ENCODE data around the gene RFNG. TPM values are rescaled to one million over a fixed set of nuclear protein-coding genes. Genes with fewer than 3 reads are reported as not detected.
A peak's percentile ranks its signal among the peaks of the same experiment; 100 is the strongest.

The RFNG gene
- total and polyA plus RNA-seq, 2 donors, result 8.1 to 45.4 TPM

DNA sequence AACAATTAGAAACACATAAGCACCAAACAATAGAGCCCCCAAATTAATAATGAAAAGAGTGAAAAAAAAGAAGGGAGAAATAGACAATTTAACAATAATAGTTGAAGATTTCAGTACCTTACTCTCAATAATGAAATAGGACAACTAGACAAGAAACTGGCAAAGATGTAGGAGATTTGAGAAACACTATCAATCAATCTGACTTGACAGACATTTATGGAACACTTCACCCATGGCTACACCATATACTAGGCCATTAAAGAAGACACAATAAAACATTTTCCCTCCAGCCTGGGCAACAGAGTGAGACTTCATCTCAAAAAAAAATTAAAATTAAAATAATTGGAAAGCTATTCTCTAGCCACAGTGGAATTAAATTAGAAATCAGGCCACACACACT lies 19.0 kb upstream of the RFNG start:
- no peak for DNase-seq (ENCODE audit: low read depth in 6 of 9, low spot score in 9 of 9)
- Histone ChIP-seq H3K9me3 (ENCODE audit: control insufficient read depth in 2 of 2, insufficient read depth in 1 of 2, low read length in 1 of 2) (peaks cover 0 to 4% of the 10 kb centered on the region in 2 donors), H3K36me3 (ENCODE audit: control insufficient read depth in 2 of 2, insufficient read depth in 2 of 2, low read length in 1 of 2) (no peaks in the 10 kb centered on the region), H3K4me1 (ENCODE audit: control insufficient read depth in 2 of 2, insufficient read depth in 2 of 2, low read length in 2 of 2) (peaks cover 8% of the 10 kb centered on the region in 2 donors), H3K27ac (ENCODE audit: low read depth in 1 of 2, low read length in 1 of 2) (no peak overlapping the region), H3K4me3 (ENCODE audit: low read length in 2 of 2) (no peak overlapping the region), H3K27me3 (ENCODE audit: control insufficient read depth in 2 of 2, insufficient read depth in 1 of 2, low read length in 1 of 2) (peaks cover 0 to 4% of the 10 kb centered on the region in 2 donors)

GRCh38 chr17:82065638-82066303 lies 14.2 kb upstream of the RFNG start, which contains the start of gene DUS1L:
Gene DUS1L (minus strand): TSS chr17:82065804. CDS start chr17:82065059, 745 bp downstream.
- DNase-seq (ENCODE audit: low read depth in 6 of 9, low spot score in 9 of 9), result peak in 8 of 9 donors; percentile 13 to 78 (median 49)
- peaks cover 25 to 34% of the 10 kb centered on the region in 2 donors for H3K36me3 ChIP-seq (ENCODE audit: control insufficient read depth in 2 of 2, insufficient read depth in 2 of 2, low read length in 1 of 2)
- H3K27ac ChIP-seq (ENCODE audit: low read depth in 1 of 2, low read length in 1 of 2), result peak within 1 kb of the TSS; percentile 64 to 80
- peak within 1 kb of the TSS; percentile 83 to 91 for H3K4me3 ChIP-seq (ENCODE audit: low read length in 2 of 2)
- WGBS, result 11% methylated on average over 88 of the region's 88 CpGs
- peaks cover 17% of the 10 kb centered on the region in 2 donors for H3K4me1 ChIP-seq (ENCODE audit: control insufficient read depth in 2 of 2, insufficient read depth in 2 of 2, low read length in 2 of 2)
- no peaks in the 10 kb centered on the region for H3K27me3 ChIP-seq (ENCODE audit: control insufficient read depth in 2 of 2, insufficient read depth in 1 of 2, low read length in 1 of 2)
- H3K9me3 ChIP-seq (ENCODE audit: control insufficient read depth in 2 of 2, insufficient read depth in 1 of 2, low read length in 1 of 2), result peaks cover 0 to 4% of the 10 kb centered on the region in 2 donors

DNA sequence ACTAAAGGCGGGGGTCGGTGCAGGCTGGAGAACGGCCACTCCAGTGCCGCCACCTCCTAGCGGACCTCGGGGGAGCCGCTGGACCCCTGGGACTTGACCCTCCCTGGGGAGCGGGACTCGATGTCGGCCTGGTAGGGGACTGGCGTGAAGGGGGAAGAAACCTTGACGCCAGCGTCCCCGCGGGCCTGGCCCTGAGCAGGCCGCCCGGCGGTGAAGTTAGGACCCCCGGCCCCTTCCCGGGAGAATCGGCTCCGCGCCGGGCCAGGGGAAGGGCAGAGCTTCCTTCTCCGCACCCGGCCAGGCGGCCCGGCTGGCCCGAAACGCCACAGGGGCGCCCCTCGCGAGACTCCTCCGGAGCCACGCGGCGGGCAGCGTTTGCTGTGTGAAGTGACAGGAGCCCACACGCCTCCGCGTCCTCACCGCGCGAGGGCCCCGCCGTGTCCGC lies 13.6 kb upstream of the RFNG start:
- WGBS, result 1% methylated on average over 47 of the region's 47 CpGs

GRCh38 chr17:82064433-82065192 lies 13.0 kb upstream of the RFNG start:
- peak overlapping the region in 1 of 2 donors; percentile 52 for H3K27ac ChIP-seq (ENCODE audit: low read depth in 1 of 2, low read length in 1 of 2)
- H3K36me3 ChIP-seq (ENCODE audit: control insufficient read depth in 2 of 2, insufficient read depth in 2 of 2, low read length in 1 of 2), result peaks cover 37 to 45% of the 10 kb centered on the region in 2 donors
- peaks cover 0 to 4% of the 10 kb centered on the region in 2 donors for H3K9me3 ChIP-seq (ENCODE audit: control insufficient read depth in 2 of 2, insufficient read depth in 1 of 2, low read length in 1 of 2)
- no peaks in the 10 kb centered on the region for H3K27me3 ChIP-seq (ENCODE audit: control insufficient read depth in 2 of 2, insufficient read depth in 1 of 2, low read length in 1 of 2)
- peak overlapping the region; percentile 72 to 91 for H3K4me3 ChIP-seq (ENCODE audit: low read length in 2 of 2)
- no peak for DNase-seq (ENCODE audit: low read depth in 6 of 9, low spot score in 9 of 9)
- peaks cover 17% of the 10 kb centered on the region in 2 donors for H3K4me1 ChIP-seq (ENCODE audit: control insufficient read depth in 2 of 2, insufficient read depth in 2 of 2, low read length in 2 of 2)
- WGBS, result 62% methylated on average over 36 of the region's 36 CpGs

More for the DNA sequence above, 13.6 kb upstream of the RFNG start:
- H3K9me3 ChIP-seq (ENCODE audit: control insufficient read depth in 2 of 2, insufficient read depth in 1 of 2, low read length in 1 of 2), result peaks cover 0 to 4% of the 10 kb centered on the region in 2 donors
- H3K36me3 ChIP-seq (ENCODE audit: control insufficient read depth in 2 of 2, insufficient read depth in 2 of 2, low read length in 1 of 2), result peaks cover 31 to 40% of the 10 kb centered on the region in 2 donors
- peaks cover 17% of the 10 kb centered on the region in 2 donors for H3K4me1 ChIP-seq (ENCODE audit: control insufficient read depth in 2 of 2, insufficient read depth in 2 of 2, low read length in 2 of 2)
- DNase-seq (ENCODE audit: low read depth in 6 of 9, low spot score in 9 of 9), result peak in 3 of 9 donors; percentile 28 to 48 (median 34)
- H3K4me3 ChIP-seq (ENCODE audit: low read length in 2 of 2), result peak overlapping the region; percentile 72 to 91
- H3K27me3 ChIP-seq (ENCODE audit: control insufficient read depth in 2 of 2, insufficient read depth in 1 of 2, low read length in 1 of 2), result no peaks in the 10 kb centered on the region
- peak overlapping the region in 1 of 2 donors; percentile 52 for H3K27ac ChIP-seq (ENCODE audit: low read depth in 1 of 2, low read length in 1 of 2)

DNA sequence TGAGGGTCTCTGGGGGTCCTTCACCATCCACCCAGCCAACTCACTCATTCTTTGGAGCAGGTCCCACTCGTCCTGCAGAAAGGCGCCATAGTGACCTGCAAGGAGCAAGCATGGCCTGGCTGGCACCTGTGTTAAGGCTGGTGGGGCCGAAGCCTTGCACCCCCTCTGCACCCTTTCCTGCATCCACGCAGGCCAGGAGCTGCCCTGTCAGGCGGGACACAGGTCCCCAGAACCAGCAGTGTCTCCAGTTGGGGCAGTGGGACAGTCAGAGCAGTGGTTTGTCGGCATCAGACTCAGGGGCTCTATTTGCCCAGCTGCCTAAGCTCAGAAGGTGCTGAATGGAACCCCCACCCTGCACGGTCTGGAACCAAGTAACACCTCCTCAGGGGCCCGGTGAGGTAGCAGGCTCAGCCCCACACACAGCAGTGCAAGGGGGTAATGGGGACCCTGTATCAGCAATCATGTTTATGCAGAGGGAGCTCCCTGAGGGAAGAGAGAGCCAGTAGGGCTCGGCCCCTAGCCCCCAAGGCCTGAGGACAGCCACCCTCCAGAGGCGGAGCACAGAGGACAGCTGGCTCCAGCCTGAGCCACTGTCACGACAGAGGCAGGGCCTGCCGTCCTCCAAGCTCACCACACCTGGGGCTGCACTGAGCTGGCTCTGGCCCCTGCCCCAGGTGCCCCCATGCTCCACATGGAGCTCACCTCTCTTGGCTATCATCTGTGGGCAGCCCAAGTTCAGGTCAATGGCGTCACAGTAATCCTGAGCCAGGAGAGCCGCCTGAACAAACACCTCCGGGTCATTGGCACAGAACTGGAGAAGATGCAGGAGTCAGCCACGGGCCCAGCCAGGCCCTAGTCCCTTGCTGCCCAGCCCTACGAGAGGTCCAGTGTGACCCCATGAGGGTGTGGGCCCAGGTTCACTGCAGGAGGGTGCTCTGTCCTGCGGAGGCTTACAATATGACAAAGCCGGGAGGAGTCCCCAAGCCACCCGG lies 12.1 kb upstream of the RFNG start:
- DNase-seq (ENCODE audit: low read depth in 6 of 9, low spot score in 9 of 9), result no peak
- peaks cover 0 to 4% of the 10 kb centered on the region in 2 donors for H3K9me3 ChIP-seq (ENCODE audit: control insufficient read depth in 2 of 2, insufficient read depth in 1 of 2, low read length in 1 of 2)
- peaks cover 17% of the 10 kb centered on the region in 2 donors for H3K4me1 ChIP-seq (ENCODE audit: control insufficient read depth in 2 of 2, insufficient read depth in 2 of 2, low read length in 2 of 2)
- WGBS, result 91% methylated on average over 20 of the region's 20 CpGs
- no peak overlapping the region for H3K27ac ChIP-seq (ENCODE audit: low read depth in 1 of 2, low read length in 1 of 2)
- H3K27me3 ChIP-seq (ENCODE audit: control insufficient read depth in 2 of 2, insufficient read depth in 1 of 2, low read length in 1 of 2), result no peaks in the 10 kb centered on the region
- H3K4me3 ChIP-seq (ENCODE audit: low read length in 2 of 2), result no peak overlapping the region
- H3K36me3 ChIP-seq (ENCODE audit: control insufficient read depth in 2 of 2, insufficient read depth in 2 of 2, low read length in 1 of 2), result peaks cover 46 to 53% of the 10 kb centered on the region in 2 donors

GRCh38 chr17:82062984-82063368 lies 11.4 kb upstream of the RFNG start:
- peaks cover 0 to 4% of the 10 kb centered on the region in 2 donors for H3K9me3 ChIP-seq (ENCODE audit: control insufficient read depth in 2 of 2, insufficient read depth in 1 of 2, low read length in 1 of 2)
- peaks cover 17% of the 10 kb centered on the region in 2 donors for H3K4me1 ChIP-seq (ENCODE audit: control insufficient read depth in 2 of 2, insufficient read depth in 2 of 2, low read length in 2 of 2)
- H3K36me3 ChIP-seq (ENCODE audit: control insufficient read depth in 2 of 2, insufficient read depth in 2 of 2, low read length in 1 of 2), result peaks cover 53 to 61% of the 10 kb centered on the region in 2 donors
- H3K4me3 ChIP-seq (ENCODE audit: low read length in 2 of 2), result no peak overlapping the region
- no peak overlapping the region for H3K27ac ChIP-seq (ENCODE audit: low read depth in 1 of 2, low read length in 1 of 2)
- H3K27me3 ChIP-seq (ENCODE audit: control insufficient read depth in 2 of 2, insufficient read depth in 1 of 2, low read length in 1 of 2), result no peaks in the 10 kb centered on the region
- WGBS, result 99% methylated on average over 9 of the region's 9 CpGs
- no peak for DNase-seq (ENCODE audit: low read depth in 6 of 9, low spot score in 9 of 9)

DNA sequence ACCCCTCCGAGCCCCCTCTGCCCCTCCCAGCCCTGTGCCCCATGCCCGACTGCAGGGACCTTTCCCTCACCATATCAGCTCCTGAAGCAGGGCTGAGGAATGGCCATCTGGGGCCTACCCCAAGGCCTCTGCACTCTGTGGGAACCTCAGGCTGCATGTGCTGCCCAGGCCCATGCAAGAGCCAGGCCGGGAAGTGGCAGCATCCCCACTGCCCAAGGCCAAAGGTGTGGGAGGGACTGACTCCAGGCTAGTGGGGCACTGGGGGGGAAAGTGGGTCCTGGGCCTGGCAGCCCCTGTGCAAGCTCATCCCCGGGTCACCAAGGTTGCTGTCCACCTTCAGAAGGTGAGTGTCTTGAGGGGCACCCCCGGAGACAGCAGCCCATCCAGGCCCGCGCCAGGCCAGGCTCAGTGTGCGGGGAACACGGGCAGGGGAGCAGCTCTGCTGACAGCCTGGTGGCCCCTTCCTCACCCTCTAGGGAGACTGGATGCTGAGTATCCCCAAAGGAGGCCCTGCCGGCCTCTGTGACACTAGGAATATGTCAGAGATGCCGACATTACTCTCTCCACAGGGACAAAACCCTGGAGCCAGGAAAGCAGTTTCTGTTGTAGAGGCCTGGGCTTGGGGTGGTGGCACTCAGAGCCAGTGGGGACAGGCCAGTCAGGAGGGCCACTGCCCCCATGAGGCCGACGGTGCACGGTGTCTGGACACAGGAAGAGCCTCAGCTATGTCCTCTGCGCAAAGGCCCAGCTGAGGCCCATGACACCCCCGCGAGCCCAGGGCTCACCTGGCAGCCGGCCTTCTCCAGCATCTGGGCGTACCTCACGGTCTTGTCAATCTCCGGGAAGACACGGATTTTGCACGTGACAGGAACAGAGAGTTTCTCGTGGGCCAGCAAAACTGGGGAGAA lies 10.7 kb upstream of the RFNG start:
- peaks cover 17% of the 10 kb centered on the region in 2 donors for H3K4me1 ChIP-seq (ENCODE audit: control insufficient read depth in 2 of 2, insufficient read depth in 2 of 2, low read length in 2 of 2)
- peaks cover 0 to 4% of the 10 kb centered on the region in 2 donors for H3K9me3 ChIP-seq (ENCODE audit: control insufficient read depth in 2 of 2, insufficient read depth in 1 of 2, low read length in 1 of 2)
- H3K4me3 ChIP-seq (ENCODE audit: low read length in 2 of 2), result no peak overlapping the region
- H3K27ac ChIP-seq (ENCODE audit: low read depth in 1 of 2, low read length in 1 of 2), result no peak overlapping the region
- WGBS, result 96% methylated on average over 24 of the region's 24 CpGs
- no peaks in the 10 kb centered on the region for H3K27me3 ChIP-seq (ENCODE audit: control insufficient read depth in 2 of 2, insufficient read depth in 1 of 2, low read length in 1 of 2)
- no peak for DNase-seq (ENCODE audit: low read depth in 6 of 9, low spot score in 9 of 9)
- H3K36me3 ChIP-seq (ENCODE audit: control insufficient read depth in 2 of 2, insufficient read depth in 2 of 2, low read length in 1 of 2), result peaks cover 60 to 67% of the 10 kb centered on the region in 2 donors
